Ovary (tissue), 3 donors: ENCODE data around the gene TMEM80.

Experiments used
- EP300 ChIP-seq: sonication (generic); formaldehyde crosslinking; IDR thresholded peaks from one replicate; pipeline ENCODE4 v1.6.1; 2017; ENCODE audit warnings: antibody characterized with exemption
- TF ChIP-seq, protein P1 (sequence below), 3 donors: fragments of 450-650 bp in 2 of 3; fragments of 200-600 bp in 1 of 3; IDR thresholded peaks; one replicate each; pipeline versions ENCODE4 v1.5.1 to v1.8.0; 2016 to 2022; ENCODE audit warnings: antibody characterized with exemption in 3 of 3, mild to moderate bottlenecking in 1 of 3
- donor health status: DM: no; HTN: no; CAD: no.

GRCh38 chr11:714436-714835 lies 18.8 kb downstream of the TMEM80 start:
- TF ChIP-seq EP300 = no peak
- TF ChIP-seq, protein P1, sequence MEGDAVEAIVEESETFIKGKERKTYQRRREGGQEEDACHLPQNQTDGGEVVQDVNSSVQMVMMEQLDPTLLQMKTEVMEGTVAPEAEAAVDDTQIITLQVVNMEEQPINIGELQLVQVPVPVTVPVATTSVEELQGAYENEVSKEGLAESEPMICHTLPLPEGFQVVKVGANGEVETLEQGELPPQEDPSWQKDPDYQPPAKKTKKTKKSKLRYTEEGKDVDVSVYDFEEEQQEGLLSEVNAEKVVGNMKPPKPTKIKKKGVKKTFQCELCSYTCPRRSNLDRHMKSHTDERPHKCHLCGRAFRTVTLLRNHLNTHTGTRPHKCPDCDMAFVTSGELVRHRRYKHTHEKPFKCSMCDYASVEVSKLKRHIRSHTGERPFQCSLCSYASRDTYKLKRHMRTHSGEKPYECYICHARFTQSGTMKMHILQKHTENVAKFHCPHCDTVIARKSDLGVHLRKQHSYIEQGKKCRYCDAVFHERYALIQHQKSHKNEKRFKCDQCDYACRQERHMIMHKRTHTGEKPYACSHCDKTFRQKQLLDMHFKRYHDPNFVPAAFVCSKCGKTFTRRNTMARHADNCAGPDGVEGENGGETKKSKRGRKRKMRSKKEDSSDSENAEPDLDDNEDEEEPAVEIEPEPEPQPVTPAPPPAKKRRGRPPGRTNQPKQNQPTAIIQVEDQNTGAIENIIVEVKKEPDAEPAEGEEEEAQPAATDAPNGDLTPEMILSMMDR (IDR thresholded peaks at IDR 0.05) = no peak
